Endometrial microvascular endothelial cells (primary cell): ENCODE results near the gene HDAC4. TPM values are rescaled to one million over a fixed set of nuclear protein-coding genes. Genes with fewer than 3 reads are reported as not detected.

Experiments
- in situ Hi-C: cut with HindIII; loops from 2 replicates; pipeline ENCODE4 v1.10.0; 2017; ENCODE audit warnings: low sequenced_read_pairs, low pct_unique_long_range_greater_than_20kb; ENCODE audit errors: inconsistent ontology term
- total RNA-seq: library from RNA; depleted of rRNA; stranded (reverse); fragments of >200 nt; gene quantifications from one replicate; pipeline ENCODE4 v1.2.3, GENCODE V29; 2015; ENCODE audit errors: inconsistent ontology term

Gene HDAC4
- total RNA-seq, 1 donor from 2014 or later = 27.4 TPM

GRCh38 chr2:239127513-239127912 lies 273.3 kb downstream of the HDAC4 start:
- in situ Hi-C loops = no loop called here

- in situ Hi-C loops = no loop called here
Observed at GRCh38 chr2:239125726-239126675, 274.8 kb downstream of the HDAC4 start.

GRCh38 chr2:239124152-239124899 lies 276.5 kb downstream of the HDAC4 start:
- in situ Hi-C loops = no loop called here

DNA sequence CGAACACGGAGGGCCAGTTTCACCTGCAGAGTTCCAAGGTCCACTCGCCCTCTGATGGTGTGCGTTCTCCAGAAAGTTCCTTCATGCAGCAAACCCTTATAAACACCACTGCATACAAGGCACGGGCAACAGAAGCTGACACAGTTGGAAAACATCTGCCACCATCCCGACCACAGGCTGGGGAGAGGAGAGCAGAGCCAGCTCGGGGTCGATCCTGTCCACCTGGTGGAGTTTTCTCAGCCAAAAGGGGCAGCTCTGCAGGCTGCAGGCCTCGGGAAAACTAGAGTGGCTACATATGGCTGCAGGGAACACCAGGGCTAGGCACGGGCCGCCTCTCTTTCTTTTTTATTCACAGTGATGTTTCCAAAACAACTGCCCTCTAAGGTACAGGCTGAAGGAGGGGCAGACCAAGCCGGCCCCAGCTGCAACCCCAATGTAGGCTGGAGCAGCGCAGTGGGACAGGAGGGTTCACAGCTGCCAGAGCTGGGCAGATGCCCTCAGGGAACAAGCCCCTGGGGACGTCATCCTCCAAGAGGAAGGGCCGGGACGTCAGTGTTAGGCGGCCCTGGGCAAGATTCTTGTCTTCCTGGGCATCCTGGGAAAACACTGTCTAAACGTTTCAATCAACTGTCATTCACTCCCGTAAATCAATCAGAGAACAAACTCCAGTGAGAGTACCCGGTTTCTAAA lies 278.3 kb downstream of the HDAC4 start:
- in situ Hi-C loops = no loop called here

GRCh38 chr2:239121600-239122012 lies 279.2 kb downstream of the HDAC4 start:
- in situ Hi-C loops = no loop called here

DNA sequence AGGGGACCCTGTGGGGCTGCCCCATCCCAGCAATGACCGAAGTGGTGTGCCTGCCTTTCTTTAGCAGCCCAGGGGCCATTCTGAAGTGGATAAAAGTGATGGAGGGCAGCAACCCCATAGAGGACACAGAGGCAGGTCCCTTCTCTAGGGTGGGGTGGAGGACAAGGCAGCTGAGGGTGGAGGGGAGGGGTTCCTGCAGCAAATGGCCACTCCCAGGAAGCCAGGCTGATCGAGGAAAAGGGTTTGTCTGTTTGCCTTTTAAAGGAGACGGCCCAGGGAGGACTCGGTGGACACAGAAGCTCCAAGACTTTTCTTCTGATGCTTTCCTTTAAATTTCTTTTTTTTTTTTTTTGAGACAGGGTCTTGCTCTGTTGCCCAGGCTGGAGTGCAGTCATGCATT lies 280.2 kb downstream of the HDAC4 start:
- in situ Hi-C loops = no loop called here

GRCh38 chr2:239119346-239120126 lies 281.3 kb downstream of the HDAC4 start:
- in situ Hi-C loops = no loop called here

GRCh38 chr2:239118675-239119211 lies 282.1 kb downstream of the HDAC4 start:
- in situ Hi-C loops = no loop called here

DNA sequence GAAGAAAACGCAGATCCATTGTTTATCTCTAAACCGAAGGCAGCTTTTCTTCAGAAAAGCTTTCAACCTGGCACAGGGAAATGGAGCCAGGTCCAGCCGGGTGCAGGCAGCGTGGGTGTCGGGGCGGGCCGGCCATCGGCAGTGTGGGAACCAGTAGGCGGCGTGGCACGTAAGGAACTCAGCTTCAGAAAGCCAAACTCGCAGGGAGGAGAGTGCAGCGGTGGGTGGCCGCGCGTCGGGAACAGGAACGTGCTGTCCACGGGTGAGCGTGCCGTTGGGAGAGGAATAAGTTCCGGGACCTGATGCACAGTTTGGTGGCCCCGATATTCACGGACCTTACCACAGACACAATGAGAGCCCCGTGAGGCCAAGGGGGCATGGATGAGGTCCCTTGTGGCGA lies 282.6 kb downstream of the HDAC4 start:
- in situ Hi-C loops = no loop called here

DNA sequence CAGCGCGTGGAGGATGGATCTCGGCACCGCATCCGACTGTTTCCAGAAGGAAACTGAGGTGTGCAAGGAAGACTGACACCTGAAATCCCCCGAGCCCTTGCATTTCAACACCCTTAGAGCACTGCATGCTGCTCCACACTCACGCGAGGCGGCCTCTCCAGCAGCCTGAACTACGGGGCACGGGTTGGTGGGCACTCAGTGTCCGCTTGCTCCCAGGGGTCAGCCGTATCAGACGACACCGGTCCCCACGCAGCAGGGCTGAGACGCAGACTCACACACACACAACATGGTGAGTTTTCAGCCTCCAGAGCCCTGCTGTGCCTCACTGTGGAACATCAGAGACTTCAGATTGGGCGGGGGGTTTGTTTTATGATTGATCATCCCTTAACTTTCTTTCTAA lies 283.0 kb downstream of the HDAC4 start:
- in situ Hi-C loops = no loop called here

GRCh38 chr2:239116456-239117246 lies 284.2 kb downstream of the HDAC4 start:
- in situ Hi-C loops = no loop called here

DNA sequence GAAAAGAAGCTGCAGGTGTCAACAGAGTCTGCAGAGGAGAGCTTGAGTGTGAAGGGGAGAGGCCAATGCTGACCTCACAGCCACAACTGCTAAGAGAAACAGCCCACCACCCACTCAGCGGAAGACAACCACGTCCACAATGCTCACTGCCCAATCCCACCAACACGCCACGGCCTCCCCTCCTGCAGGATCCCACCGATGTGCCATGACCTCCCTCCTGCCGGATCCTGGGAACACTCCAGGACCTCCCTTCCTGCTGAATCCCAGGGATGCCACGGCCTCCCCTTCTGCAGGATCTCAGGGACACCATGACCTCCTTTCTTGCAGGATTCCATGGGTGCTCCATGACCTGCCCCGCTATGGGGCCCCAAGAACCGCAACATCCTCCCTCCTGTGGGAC lies 285.2 kb downstream of the HDAC4 start:
- in situ Hi-C loops = no loop called here

DNA sequence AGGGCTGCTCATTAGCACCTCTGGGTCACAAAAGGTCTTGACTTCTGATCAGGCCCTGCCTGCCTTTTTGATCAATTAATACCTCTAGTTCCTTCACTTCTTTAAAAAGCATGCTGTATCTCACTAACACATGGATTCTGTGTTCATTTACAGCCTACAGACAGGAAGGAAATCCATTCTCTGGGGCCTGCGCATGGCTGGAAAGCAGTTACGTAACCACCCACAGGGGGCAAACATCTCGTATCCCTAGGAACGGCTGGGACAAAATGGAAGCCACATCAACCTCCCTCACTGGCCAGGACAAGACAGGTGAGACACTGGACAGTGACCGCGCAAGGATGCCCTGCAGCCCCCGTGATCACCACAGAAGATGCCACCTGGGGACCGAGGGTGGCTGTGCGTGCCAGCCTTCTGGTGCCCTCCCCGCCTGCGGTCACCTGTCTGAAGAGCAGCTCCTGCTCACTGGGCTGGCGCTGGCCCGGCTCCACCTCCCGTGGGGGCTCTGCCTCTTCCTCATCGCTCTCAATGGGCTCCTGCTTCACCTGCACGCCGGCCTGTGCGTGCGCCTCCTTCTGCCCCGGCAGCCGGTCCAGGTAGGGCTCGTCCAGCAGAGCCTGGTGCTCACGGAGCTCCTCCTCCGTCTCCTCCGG lies 286.1 kb downstream of the HDAC4 start:
- in situ Hi-C loops = no loop called here

- in situ Hi-C loops = no loop called here
Observed at GRCh38 chr2:239114119-239114581, 286.7 kb downstream of the HDAC4 start.

DNA sequence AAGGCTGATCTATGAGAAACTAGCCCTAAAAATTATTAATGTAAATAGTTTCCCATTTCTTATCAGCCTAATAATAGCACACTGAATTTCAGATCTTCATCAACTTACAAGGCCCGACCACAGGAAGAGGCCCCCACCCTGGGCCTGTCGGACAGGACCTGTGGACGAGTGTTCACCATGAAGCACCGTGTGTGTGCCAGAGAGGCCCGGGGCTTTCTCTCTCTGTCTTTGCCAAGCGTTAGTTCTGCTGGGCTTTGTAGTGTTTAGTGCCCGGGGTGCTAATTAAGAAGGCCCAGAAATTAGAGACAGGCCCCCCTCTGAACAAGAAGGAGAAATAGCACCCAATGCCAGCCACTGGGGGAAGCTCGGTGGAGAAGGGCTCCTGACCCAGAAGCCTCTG lies 287.2 kb downstream of the HDAC4 start:
- in situ Hi-C loops = no loop called here

DNA sequence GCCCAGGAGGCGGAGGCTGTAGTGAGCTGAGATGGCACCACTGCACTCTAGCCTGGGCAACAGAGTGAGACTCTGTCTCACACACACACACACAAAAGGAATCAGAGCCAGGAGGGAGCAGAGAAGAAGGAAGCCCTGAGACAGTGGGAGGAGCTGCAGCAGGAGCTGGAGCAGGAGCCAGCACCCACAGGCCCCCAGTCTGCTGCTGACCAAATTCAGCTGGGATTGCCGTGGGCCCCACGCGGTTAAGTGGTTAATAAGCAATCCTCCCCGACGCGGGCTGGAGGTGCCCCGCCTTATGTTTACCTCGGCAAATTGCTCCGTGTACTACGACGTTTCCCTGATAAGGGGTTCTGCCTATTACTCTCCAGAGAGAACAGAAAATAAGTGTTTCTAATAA lies 287.6 kb downstream of the HDAC4 start:
- in situ Hi-C loops = no loop called here

GRCh38 chr2:239112127-239112774 lies 288.6 kb downstream of the HDAC4 start:
- in situ Hi-C loops = no loop called here
